ENCODE measurements around the gene AKAP1. TPM values are rescaled to one million over a fixed set of nuclear protein-coding genes. Genes with fewer than 3 reads are reported as not detected.

The AKAP1 gene
- polyA plus RNA-seq, 1 donor from 2014 or later, result 38.7 TPM

DNA sequence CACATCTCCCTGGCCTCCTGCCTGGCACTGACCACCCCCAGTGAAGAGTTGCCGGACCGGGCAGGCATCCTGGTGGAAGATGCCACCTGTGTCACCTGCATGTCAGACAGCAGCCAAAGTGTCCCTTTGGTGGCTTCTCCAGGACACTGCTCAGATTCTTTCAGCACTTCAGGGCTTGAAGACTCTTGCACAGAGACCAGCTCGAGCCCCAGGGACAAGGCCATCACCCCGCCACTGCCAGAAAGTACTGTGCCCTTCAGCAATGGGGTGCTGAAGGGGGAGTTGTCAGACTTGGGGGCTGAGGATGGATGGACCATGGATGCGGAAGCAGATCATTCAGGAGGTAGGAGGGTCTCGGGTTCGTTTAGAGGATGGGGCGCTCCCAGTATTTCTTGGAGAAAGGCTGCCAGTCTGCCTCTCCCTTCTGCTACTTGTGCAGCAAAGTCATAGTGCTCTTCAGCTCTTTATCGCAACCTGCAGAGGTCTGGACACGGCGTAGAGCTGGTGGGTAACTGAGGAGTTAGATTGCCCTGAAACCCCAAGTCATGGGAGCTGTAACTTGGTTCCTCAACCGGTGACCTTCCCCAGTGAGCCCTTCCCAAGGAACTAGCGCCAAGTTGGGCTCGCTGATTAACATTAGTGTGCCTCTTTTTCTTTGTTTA, 21.9 kb downstream of the AKAP1 start:
- Histone ChIP-seq H4K20me1 (ENCODE audit: insufficient read depth) (no peaks in the 10 kb centered on the region), H3K27ac (ENCODE audit: low read length) (no peak overlapping the region), H3K27me3 (ENCODE audit: insufficient read depth, low read depth, low read length) (no peaks in the 10 kb centered on the region), H2AFZ (ENCODE audit: low read depth, low read length) (no peak overlapping the region), H3F3A (ENCODE audit: insufficient read depth, low read length, poor library complexity, severe bottlenecking) (no peaks in the 10 kb centered on the region), H3K4me3 (ENCODE audit: low read length) (no peak overlapping the region), H3K4me2 (ENCODE audit: low read length) (no peak overlapping the region), H3K79me2 (replicated peaks; ENCODE audit: insufficient read depth, low read length) (no peaks in the 10 kb centered on the region), H3K36me3 (ENCODE audit: insufficient read depth, low read length) (no peaks in the 10 kb centered on the region), H3K9ac (ENCODE audit: low read length) (no peak overlapping the region), H3K9me2 (ENCODE audit: insufficient read depth, low read length) (no peaks in the 10 kb centered on the region), H3K9me3 (ENCODE audit: low read length) (no peaks in the 10 kb centered on the region)
- TF ChIP-seq TAF1 (IDR thresholded peaks at IDR 0.05; ENCODE audit: low read depth), result no peak
- no peak for TF ChIP-seq CTCF (IDR thresholded peaks at IDR 0.05; ENCODE audit: poor library complexity, severe bottlenecking)
- no peak for TF ChIP-seq RAD21 (conservative IDR thresholded peaks at IDR 0.05)
- no peak for TF ChIP-seq POLR2AphosphoS5 (IDR thresholded peaks at IDR 0.05)
- TF ChIP-seq EZH2 (IDR thresholded peaks at IDR 0.05; ENCODE audit: borderline replicate concordance, insufficient read depth, low read length, poor library complexity, severe bottlenecking), result no peak
- no peak for TF ChIP-seq MXI1 (conservative IDR thresholded peaks at IDR 0.05; ENCODE audit: poor library complexity, severe bottlenecking)
- TF ChIP-seq REST (IDR thresholded peaks at IDR 0.05; ENCODE audit: borderline replicate concordance), result no peak
- TF ChIP-seq EP300 (conservative IDR thresholded peaks at IDR 0.05; ENCODE audit: poor library complexity, severe bottlenecking), result no peak
- no peak for TF ChIP-seq SMC3 (conservative IDR thresholded peaks at IDR 0.05; ENCODE audit: poor library complexity)

DNA sequence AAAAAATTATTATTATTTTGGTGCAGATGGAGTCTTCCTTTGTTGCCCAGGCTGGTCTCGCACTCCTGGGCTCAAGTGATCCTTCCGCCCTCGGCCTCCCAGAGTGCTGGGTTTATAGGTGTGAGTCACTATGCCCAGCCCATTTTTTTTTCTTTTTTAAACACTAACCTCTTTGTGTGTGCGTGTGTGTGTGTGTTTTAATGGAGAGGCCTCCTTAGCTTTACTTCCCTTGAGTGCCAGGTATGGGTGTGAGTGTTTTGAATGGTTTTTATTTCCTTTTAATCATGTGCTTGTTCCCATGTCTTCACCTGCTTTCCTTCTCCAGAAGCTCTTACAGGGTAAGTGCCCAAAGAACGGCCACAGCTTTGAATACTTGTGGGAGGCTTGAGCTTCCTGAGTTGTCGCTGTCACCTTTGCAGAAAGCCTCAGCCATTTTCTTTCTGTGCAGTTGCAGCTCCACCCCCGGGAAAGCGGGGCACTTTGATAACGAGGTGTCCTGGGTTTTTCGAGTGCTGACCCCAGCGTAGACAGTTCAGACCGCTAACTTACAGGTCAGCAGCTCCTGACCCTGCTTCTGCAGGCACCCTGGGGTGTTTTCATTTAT, 22.6 kb downstream of the AKAP1 start:
- no peaks in the 10 kb centered on the region for H3F3A ChIP-seq (ENCODE audit: insufficient read depth, low read length, poor library complexity, severe bottlenecking)
- no peak overlapping the region for H3K4me3 ChIP-seq (ENCODE audit: low read length)
- no peak overlapping the region for H2AFZ ChIP-seq (ENCODE audit: low read depth, low read length)
- H3K9ac ChIP-seq (ENCODE audit: low read length), result no peak overlapping the region
- H3K9me2 ChIP-seq (ENCODE audit: insufficient read depth, low read length), result no peaks in the 10 kb centered on the region
- H4K20me1 ChIP-seq (ENCODE audit: insufficient read depth), result no peaks in the 10 kb centered on the region
- H3K36me3 ChIP-seq (ENCODE audit: insufficient read depth, low read length), result no peaks in the 10 kb centered on the region
- H3K27ac ChIP-seq (ENCODE audit: low read length), result no peak overlapping the region
- H3K9me3 ChIP-seq (ENCODE audit: low read length), result no peaks in the 10 kb centered on the region
- no peaks in the 10 kb centered on the region for H3K79me2 ChIP-seq (replicated peaks; ENCODE audit: insufficient read depth, low read length)
- no peaks in the 10 kb centered on the region for H3K27me3 ChIP-seq (ENCODE audit: insufficient read depth, low read depth, low read length)
- H3K4me2 ChIP-seq (ENCODE audit: low read length), result no peak overlapping the region
- TF ChIP-seq REST (IDR thresholded peaks at IDR 0.05; ENCODE audit: borderline replicate concordance) (no peak), RAD21 (conservative IDR thresholded peaks at IDR 0.05) (no peak), CTCF (IDR thresholded peaks at IDR 0.05; ENCODE audit: poor library complexity, severe bottlenecking) (no peak)
